Dermis blood vessel endothelial cell (primary cell): ENCODE measurements around the gene DHRS9. TPM values are rescaled to one million over a fixed set of nuclear protein-coding genes. Genes with fewer than 3 reads are reported as not detected.
"Not testable (repeated sequence)": the region's sequence is repeated elsewhere in the genome, so short reads cannot be mapped to it uniquely, and the experiment has no call there.

Source experiments
- DNase-seq: peaks from one replicate; pipeline ENCODE4 v3.0.0; 2010
- total RNA-seq: library from RNA; depleted of rRNA; stranded (reverse); fragments of >200 nt; gene quantifications from 2 replicates; pipeline ENCODE4 v1.2.3, GENCODE V29; 2014

Gene DHRS9
- 0.19 TPM in 1 of 2 replicates, not detected in the other for total RNA-seq

DNA sequence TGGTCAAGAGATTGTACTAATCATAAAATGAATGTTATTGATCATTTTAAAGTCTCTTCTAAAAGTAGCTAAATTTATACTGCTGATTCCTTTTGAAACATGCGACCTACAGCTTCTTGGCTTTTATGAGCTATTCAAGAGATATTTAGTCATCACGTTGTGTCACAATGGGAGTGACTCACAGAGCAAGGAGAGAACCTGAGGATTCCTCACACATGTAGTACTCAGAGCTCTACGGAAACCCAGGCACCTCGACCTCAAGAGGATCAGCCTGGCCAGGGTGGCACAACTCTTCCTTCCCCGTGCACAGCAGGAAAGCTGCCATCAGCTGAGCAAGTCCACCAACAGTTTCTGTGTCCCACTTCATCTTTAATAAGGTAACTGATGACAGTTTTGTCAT, at the start of gene DHRS9:
TSS of gene DHRS9 (plus strand) at position 223 of the 400 bp plus-strand sequence. CDS start 12,019 bp downstream, outside the sequence.
- peak; percentile 71 for DNase-seq

DNA sequence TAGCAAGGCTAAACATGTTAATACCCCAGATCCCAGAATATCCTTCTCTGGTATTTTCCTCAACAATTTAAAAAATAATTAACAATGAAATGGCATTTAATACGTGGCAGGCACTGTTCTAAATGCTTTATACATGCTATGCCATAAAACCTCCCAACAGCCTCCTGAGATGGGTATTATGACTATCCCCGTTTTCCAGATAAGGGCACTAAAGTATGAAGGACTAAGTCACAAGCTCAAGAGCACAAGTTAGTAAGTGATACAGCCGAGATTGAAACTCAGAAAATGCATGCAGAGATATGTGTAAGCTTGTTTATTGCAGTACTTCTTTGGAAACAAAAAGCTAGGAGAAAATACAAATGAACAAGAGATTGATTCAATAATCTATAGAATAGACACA, 46.2 kb upstream of the DHRS9 start:
- no peak for DNase-seq

DNA sequence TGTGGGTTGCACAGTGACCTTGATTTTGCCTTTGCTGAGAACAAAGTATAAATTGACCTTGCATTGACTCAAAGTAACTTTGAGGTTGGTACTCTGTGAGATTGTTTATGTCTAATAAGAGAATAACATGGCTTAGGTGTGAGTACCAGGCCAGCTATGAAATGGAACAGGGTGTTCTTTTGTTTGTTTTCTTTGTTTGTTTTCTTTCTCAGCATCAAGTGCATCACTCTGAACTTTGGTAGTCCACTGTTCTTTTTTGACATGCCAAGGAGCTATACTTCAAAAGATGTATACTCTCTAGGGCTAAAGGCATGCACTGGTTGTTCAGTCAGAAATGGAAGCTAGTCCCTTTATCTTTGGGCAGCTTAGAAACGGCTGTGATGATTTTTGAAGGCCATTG, 43.3 kb upstream of the DHRS9 start:
- no peak for DNase-seq

DNA sequence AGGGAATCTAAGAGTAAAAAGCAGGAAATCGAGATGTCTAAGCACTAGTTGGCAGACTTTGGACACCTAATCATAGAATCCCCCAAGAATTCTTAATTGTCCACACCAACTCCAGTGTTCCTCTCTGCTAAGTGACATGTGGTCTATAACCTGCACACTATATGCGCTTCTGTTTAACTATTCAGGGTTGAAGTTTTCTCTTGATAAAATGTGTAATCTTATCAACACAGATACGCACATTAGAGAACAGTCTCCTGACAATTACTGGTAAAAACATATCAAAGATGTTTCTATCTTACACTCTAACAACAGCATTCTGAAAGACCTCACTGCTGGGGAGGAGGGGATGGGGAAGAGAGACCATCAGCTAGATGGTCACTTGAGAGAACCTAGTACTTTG, 42.1 kb upstream of the DHRS9 start:
- no peak for DNase-seq

DNA sequence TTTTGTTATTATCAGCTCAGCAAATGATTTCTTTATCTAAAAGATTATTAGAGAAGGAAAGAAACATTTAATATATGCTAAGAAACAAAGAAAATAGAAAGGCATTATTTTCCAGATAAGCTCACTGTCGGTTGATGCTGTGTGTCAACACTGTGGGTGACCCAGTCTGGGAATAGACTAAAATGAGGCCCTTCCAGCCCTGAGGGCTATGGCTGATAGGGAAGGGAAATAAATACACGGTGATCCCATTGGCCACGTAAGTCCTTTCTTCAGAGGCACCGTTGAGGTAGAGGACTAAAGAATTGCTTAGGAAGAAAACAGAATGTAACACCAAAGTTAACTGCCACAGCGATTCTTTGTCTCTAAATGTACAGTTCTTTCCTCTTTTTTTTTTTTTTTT, 40.0 kb upstream of the DHRS9 start:
- DNase-seq = no peak

DNA sequence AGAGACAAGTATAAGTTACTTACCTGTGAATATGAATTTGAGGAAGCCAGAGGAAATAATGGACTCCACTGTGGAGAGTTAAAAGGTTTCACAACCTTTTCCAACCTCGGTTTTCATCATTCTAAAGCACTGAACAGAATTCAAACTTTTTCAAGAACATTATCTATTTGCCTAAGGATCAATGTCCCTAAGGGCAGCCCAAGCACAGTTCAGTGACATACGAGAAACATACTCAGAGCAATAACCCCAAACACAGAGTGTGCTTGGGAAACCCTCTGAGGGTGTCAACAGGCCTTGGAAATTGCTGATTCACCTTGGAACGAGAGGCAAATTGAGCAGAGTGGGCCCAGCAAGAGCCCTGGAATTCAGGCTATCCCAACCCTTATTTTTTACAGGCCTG, 38.2 kb upstream of the DHRS9 start, which contains the start of gene ABCB11:
TSS of gene ABCB11 (minus strand) at position 123 of the 400 bp plus-strand sequence. CDS start 13,199 bp downstream, outside the sequence.
- DNase-seq = no peak

DNA sequence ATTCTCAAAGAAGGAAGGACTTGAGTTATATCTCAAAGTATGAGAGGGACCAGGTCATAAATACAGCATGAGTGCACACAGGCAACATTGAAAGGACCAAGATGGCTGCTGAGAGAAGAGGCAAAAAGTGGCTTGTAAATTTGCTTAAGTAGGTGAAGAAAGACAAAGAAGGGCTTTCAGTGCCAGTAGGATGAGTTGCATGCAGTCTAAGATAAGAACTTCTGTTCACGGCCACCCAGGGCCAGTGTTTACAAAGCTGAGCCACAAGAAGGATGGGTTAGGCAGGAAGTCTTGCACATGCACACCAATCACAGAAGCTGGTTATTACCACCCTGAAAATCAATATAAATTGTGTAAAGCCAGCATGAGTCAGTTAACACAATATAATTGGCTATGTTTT, 35.1 kb upstream of the DHRS9 start:
- DNase-seq = no peak

DNA sequence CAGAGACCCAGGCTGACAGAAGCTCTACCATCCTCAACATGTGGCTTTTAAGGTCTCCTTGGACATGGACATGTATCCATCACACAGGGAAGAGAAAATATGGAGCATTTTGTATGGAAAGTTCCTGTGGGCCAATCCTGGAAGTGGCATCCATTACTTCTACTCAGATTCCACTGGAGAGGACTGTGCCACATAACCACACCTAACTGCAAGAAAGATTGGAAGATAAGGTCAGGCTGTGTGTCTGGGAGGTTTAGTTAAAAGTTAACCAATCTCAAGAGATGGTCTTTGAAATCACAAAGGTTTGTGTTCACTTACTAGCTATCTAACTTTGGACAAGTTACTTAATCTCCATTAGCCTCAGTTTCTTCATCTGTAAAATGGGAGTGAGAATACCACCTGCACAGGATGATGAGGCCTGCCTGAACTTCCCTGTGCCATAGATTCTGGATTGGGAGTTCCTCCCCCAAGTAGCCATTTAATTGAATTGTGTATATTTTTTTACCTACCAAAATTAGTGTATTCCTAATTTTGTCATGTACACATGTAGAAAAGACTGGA, 34.3 kb upstream of the DHRS9 start:
- no peak for DNase-seq

DNA sequence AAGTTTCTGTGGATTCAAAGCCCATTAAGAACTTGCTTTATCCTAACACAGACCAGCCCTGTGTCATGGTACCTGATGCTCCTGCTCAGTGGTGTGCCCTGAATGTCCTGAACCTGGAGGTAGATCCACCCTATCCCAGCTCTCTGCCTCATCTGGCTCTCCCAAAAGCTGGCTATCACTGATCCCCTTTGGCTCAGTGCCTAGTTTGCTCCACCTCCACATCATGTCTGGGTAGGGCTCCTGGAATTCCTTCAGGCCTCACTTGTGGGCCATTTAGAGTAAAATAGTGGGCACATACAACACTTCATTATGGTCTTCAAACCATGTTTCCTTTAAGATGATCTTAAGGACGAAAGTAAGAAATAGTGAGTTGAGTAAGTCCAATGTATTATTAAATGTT, 33.5 kb upstream of the DHRS9 start:
- DNase-seq = no peak

DNA sequence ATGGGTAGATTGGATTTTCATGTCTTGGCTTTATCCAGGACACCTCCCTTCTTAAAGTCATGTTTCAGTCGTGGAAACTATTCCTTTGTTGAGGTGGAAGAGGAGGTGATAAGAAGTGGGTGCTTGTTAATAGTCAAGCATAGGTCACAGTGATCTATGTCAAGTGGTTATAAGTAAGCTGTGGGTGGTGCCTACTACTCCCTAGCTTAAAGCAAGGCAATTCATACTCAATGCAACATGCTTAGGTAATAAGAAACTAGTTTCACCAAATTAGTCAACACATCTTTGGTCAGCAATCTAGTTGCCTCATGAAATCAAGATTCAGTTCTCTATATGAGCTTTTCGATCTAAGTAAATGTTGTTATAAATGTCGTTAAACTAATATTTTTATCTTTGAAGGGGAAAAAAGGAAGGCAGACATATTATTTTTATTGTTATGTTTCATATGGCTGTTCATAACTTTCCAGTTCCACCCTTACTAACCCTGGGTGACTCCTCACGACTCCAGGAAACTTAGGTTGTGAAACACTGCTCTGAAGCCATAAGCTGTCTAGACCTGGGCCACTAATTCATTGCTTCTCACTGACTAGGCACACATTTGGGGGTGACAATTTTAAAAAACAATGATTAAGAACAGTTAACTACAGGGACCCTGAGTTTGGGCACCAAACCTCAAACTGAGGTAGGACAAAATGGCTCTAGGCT, 32.5 kb upstream of the DHRS9 start:
- DNase-seq = no peak

DNA sequence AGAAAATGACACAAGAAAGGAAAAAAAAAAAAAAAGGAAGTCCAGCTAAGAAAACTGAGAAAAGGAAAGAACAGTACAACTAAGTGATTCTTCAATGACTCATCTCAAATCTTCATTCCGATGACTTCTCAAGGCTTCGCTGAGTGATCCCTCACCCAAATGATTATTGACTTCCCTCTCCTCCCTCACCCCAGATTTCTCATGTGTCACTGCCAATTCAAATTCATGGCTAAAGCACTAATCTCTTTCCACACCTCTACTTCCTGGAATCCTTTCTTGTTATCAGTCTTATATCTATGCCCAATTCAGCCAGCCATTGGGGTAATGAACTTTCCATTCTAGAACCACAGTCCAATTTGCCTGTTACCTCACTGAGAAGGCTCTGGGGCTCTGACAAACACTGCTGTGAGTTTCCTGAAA, 31.0 kb upstream of the DHRS9 start:
- peak; percentile 5 for DNase-seq

DNA sequence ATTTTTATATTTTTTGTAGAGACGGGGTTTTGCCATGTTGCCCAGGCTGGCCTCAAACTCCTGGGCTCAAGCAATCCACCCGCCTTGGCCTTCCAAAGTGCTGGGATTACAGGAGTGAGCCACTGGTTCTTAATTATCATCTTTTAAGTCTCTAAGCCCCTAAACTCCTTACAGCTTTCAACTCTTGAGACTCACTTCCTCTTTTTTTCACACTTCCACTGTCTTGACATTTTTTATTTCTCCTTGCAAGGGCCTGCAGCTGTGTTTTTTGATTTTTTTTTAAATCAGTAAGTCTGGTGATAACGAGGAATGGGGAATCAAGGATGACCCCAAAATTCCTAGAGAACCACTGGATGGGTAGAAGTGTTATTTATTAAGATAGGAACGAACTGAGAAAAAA, 29.7 kb upstream of the DHRS9 start:
- no peak for DNase-seq

DNA sequence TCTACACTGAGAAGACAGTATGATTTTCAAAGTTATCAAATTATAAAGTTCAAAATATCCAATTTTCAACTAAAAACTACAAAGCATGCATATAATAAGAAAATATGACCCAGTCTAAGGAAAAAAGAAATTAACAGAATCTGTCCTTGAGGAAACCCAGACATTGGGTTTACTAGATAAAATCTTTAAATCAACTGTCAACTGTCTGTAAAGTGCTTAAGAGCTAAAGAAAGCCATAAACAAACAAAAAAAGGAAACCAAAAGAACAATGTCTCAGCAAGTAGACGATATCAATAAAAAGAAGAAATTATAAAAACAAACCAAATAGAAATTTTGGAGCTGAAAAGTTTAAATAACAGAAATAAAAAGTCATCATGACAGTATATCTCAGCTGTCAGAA, 27.8 kb upstream of the DHRS9 start:
- no peak for DNase-seq

DNA sequence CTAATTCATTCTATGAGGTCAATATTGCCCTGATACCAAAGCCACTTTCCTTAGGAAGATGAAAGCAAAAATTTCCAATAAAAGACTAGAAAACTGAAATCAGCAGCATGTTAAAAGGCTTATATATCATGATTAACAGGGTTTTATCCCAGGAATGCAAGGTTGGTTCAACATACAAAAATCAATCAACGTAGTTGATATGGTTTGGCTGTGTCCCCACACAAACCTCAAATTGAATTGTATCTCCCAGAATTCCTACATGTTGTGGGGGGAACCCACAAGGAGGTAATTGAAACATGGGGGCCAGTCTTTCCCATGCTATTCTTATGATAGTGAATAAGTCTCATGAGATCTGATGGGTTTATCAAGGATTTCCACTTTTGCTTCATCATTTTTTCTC, 26.5 kb upstream of the DHRS9 start:
- no peak for DNase-seq

DNA sequence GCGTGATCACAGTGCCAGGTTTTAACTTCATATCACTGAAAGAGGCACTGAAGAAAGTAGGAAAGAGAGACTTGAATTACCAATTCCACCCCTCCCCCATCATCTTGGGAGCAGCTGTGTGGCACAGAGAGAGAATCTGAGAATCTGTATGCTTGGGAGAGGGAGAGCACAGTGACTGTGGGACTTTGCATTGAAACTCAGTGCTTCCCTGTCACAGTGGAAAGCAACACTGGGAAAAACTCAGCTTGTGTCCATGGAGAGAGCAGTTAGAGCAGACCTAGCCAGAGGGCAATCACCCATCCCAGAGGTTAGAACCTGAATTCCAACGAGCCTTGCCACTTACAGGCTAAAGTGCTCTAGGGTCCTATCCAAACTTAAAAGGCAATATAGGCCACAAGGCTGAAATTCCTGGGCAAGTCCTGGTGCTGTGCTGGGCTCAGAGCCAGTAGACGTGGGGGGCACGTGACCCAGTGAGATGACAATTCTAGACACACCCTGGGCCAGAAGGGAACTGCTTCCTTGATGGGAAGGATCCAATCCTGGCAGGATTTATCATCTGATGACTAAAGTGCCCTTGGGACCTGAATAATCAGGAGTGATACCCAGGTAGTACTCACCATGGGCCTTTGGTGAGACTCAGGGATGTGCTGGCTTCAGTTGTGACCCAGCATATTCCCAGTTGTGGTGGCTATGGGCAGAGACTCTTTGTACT, 22.8 kb upstream of the DHRS9 start:
- no peak for DNase-seq

DNA sequence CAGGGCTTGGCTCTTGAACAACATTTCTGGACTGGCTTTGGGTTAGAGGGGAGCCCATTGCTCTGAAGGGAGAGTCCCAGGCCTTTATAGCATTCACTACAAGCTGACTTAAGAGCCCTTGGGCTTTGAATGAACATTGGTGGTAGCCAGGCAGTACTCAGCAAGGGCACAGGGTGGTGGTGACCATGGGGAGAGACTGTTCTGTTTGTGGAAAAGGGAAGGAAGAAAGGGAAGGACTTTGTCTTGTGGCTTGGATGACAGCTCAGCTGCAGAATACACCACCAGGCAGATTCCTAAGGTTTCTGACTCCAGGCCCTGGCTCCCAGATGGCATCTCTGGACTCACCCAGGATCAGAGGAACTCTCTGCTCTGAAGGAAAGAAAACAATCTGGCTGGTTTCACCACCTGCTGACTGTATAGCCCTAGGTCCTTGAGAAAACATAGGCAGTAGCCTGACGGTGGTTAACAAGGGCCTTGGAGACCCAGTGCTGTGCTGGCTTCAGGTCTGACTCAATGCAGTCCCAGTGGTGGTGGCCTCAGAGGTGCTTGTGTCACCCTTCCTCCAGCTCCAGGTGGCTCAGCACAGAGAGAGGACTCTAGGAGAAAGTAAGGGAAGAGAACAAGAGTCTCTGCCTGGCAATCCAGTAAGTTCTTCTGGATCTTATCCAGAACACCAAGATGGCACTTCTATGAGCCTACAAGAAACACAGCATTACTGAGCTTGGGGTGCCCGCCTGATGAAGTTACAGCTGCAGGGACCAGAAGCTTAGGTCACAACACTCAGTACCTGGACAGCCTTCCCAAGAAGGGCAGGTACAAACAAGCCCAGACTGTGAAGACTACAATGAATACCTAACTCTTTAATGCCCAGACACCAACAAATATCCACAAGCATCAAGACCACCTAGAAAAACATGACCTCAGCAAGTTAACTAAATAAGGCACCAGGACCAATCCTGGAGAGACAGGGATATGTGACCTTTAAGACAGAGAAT, 21.8 kb upstream of the DHRS9 start:
- no peak for DNase-seq

DNA sequence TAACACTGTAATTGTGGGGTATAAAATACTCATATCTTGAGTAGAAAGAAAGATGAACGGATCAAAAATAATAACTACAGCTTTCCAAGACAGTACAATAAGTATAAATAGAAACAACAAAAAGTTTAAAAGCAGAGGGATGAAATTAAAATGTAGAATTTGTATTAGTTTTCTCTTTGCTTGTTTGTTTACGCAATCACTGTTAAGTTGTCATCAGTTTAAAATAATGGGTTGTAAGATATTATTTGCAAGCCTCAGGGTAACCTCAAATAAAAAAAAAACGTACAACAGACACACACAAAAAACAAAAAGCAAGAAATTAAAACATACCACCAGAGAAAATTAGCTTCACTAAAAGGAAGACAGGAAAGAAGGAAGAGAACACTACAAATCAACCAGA, 20.2 kb upstream of the DHRS9 start:
- no peak for DNase-seq

DNA sequence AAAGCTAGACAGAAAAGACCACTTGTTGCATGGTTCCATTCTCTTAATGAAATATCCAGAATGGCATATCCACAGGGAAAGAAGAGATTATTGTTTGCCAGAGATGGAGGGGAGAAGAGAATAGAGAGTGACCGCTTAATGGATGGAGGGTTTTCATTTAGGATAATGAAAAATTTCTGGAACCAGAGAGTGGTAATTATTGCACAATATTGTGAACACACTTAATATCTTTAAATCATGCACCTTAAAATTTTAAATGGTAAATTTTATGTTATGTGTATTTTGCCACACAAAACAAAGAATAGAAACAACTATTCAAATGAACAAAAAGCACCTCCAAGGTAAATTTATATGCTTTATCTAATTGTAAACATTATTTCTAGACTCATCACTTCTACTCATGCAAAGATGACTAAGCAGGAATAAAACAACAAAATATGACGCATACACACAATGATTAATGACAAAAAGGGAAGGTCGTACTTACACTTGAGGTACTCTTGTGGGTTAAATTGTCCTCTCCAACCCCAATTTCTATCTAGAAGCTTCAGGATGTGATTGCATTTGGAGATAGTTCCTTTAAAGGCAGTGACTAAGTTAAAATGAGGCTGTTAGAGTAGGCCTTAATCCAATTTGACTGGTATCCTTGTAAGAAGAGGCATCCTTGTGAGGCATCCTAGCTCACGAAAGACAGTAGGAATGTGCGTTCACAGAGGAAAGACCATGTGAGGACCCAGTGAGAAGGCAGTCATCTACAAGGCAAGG, 18.7 kb upstream of the DHRS9 start:
- DNase-seq = peak; percentile 4

DNA sequence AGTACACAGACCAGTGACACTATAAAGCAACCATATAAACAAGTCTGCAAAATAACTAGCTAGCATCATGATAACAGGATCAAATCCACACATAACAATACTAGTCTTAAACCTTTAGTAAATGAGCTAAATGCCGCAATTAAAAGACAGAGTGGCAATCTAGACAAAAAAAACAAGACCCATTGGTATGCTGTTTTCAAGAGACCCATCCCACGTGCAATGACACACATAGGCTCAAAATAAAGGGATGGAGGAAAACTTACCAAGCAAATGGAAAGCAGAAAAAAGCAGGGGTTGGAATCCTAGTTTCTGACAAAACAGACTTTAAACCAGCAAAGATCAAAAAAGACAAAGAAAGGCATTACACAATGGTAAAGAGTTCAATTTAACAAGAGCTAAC, 14.8 kb upstream of the DHRS9 start:
- not testable (repeated sequence) for DNase-seq

DNA sequence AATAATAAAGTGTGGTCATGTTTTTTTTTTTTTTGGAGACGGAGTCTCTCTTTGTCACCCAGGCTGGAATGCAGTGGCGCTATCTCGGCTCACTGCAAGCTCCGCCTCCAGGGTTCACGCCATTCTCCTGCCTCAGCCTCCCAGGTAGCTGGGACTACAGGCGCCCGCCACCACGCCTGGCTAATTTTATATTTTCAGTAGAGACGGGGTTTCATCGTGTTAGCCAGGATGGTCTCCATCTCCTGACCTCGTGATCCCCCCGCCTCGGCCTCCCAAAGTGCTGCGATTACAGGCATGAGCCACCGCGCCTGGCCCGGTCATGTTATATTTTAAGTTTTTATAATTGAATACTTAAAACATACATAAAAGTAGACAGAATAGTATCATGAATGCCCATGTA, 5.2 kb upstream of the DHRS9 start:
- not testable (repeated sequence) for DNase-seq

DNA sequence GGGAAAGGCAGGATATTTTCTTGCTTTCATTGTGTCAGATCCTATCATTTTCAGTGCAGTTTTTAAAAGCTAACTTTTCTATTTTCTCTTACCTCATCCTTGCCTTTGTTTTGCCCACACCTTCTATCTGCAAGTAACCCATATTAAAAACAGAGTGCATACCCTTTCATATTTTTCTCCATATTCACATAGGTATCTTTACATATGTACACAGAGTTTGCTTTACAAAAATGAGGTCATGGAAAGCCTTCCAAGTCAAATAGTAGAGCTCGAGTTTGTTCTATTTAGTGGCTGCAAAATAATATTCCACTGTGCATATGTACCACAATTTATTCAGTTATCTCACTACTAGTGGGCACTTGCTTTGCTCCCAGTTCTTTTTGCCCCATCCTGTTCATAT, 3.9 kb upstream of the DHRS9 start:
- no peak for DNase-seq
